HG03575 (cell line): Measurements from ENCODE around the gene OR2J3.
"Not testable (repeated sequence)": the region's sequence is repeated elsewhere in the genome, so short reads cannot be mapped to it uniquely, and the experiment has no call there.

Source experiments
- ATAC-seq: cut with Tn5 transposase; IDR thresholded peaks from one replicate; pipeline ENCODE4 v1.9.1; 2021; ENCODE audit not compliant: unreplicated experiment, insufficient number of reproducible peaks, low FRiP score; ENCODE audit errors: extremely low read depth

Gene OR2J3

DNA sequence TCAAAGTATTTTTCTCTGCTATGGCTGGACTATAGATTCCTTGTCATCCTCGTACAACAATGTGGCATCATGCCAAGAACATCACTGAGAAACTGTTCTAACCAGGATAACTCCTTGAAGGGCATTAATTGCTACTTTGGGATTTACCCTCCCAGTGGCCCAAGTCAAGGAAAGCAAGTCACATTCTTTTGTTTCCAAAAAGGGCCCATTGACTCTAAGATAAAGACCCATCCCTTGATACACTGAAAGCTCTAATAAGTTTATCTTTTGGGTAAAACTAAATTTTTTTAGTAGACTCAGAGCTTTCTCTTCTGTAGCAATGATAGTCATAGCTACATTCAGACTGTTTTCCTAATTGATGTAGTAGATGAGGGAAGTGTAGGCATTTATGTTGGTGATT lies at the start of gene OR2J3:
Gene OR2J3, plus strand, starts transcription at position 301 of the 400 bp plus-strand sequence. CDS start 3,833 bp downstream, outside the sequence.
- no peak for ATAC-seq

- no peak for ATAC-seq
Measured at GRCh38 chr6:29071831-29072723, 35.8 kb upstream of the OR2J3 start.

- no peak for ATAC-seq
Measured at GRCh38 chr6:29079203-29079602, 28.7 kb upstream of the OR2J3 start.

GRCh38 chr6:29081312-29081711 lies 26.5 kb upstream of the OR2J3 start:
- no peak for ATAC-seq

DNA sequence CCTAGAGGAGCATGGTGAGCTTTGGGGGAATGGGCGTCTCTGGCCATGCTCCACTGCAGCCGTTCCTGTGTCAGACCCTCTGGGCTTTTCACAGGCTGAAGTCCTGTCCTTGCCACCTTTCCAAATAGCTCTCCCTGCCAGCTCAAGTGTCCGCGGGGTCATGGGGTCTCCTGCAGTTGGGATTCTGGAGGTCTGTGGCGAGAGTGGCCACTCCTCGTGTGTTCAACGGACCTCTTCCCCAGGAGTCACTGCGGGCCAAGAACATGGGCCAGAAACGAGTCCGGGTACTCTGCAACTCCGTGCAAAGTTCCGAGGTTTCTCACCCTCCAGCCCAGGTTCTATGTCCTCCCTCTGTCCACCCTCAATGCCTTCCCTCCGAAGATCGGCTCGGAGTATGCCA lies 25.4 kb upstream of the OR2J3 start:
- ATAC-seq, result no peak

DNA sequence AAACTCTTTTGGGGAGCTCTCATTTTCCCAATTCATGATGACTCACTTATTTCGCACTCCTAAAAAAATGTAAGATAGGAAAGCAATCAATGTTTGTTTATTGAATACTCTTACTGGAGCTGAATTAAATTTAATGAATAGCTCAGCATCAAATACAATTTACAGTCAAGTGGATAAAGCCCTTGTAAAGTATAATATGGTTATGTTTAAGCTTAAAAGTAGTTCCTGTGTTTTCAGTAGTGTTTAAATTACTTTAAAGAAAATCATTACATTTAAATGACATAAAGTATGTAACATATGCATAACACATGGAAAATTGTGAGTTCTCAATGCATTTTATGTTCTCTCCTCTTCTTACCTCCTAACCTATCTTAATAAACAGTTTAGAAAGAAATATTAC lies 20.6 kb upstream of the OR2J3 start, which contains the start of gene OR2B3:
Gene OR2B3, minus strand, starts transcription at position 101 of the 400 bp plus-strand sequence. Its CDS starts 65 bp downstream, at position 36.
- ATAC-seq, result no peak

DNA sequence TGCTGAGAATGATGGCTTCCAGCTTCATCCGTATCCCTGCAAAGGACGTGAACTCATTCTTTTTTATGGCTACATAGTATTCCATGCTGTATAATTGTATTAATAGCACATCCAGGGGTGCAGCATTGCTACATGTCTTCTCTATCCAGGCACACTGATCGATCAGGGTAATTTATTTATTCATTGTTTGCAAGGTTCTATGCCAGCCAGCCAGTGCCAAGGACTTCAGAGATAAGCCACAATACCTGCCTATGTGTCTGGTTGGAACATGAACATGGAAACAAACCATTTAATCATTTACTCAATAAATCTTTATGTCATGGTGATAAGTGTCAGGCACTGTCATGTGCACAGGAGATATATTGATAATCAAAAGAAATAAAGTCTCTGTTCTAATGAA lies 14.9 kb upstream of the OR2J3 start:
- no peak for ATAC-seq

GRCh38 chr6:29097803-29098202 lies 10.1 kb upstream of the OR2J3 start:
- ATAC-seq, result no peak

DNA sequence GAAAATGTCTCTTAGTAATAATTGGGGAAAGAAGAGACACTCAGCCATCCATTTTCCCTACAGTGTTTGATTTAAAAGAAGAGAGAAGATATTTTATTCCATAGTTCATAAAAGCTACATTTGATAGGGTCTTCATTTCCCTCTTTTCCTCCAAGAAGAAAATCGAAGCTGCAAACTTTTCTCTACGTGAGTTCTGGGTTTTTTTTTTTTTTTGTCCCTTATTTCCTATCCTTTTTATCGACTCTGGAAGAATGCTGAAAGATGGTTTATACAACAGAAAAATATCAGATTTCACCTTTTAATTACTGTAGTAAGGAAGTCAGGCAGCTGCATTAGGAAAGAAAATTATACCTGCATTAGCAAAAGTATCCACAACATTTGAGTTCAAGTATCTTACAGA lies 8.7 kb upstream of the OR2J3 start, which contains the start of gene OR2J1:
Gene OR2J1, plus strand, starts transcription at position 301 of the 400 bp plus-strand sequence. CDS start 1,453 bp downstream, outside the sequence.
- no peak for ATAC-seq

DNA sequence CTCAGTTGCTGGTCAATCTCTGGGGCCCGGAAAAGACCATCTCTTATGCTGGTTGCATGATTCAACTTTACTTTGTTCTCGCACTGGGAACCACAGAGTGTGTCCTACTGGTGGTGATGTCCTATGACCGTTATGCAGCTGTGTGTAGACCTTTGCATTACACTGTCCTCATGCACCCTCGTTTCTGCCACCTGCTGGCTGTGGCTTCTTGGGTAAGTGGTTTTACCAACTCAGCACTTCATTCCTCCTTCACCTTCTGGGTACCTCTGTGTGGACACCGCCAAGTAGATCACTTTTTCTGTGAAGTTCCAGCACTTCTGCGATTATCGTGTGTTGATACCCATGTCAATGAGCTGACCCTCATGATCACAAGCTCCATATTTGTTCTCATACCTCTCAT lies 4.3 kb downstream of the OR2J3 start:
- ATAC-seq, result no peak

DNA sequence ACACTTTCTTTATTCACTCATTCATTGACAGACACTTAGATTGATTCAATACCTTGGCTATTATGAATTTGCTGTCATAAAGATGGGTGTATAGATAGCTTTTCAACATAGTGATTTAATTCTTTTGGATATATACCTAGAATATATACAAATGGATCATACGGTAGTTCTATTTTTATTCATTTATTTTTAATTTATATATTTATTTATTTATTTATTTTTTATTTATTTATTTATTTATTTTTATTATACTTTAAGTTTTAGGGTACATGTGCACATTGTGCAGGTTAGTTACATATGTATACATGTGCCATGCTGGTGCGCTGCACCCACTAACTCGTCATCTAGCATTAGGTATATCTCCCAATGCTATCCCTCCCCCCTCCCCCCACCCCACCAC lies 7.1 kb downstream of the OR2J3 start:
- ATAC-seq, result not testable (repeated sequence)

- no peak for ATAC-seq
Measured at GRCh38 chr6:29129326-29130012, 21.6 kb downstream of the OR2J3 start.

GRCh38 chr6:29130644-29131043 lies 22.8 kb downstream of the OR2J3 start:
- no peak for ATAC-seq

- ATAC-seq, result no peak
Measured at GRCh38 chr6:29131691-29132090, 23.8 kb downstream of the OR2J3 start.

DNA sequence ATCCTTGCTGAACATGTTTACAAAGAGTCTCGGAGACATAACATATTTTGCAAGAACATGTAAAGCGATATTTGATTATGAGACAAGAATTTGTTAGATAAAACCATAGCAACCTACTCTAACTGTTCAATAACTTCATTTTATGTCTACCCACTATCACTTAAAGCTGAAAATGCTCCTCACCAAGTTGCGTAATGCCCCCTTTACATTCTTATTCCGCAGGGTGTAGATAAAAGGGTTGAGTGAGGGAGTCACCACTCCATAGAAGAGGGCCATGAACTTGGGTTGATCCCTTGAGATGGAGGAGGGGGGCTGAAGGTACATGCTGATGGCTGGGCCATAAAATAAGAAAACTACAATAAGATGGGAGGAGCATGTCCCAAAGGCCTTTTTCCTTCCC lies 29.9 kb downstream of the OR2J3 start:
- no peak for ATAC-seq

DNA sequence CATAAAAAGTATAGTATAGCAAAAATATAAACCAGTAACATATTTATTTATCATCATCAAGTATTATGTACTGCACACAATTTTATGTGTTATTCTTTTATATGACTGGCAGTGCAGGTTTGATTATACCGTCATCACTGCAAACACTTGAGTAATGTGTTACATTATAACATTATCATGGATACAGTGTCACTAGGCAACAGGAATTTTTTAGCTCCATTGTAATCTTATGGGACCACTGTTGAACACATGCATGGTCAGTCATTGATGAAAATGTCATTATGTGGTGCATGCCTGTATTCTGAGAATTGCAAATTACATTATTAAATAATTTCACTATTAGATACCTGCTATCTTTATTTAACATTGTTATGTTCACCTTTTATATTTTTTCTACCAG lies 33.7 kb downstream of the OR2J3 start:
- ATAC-seq, result no peak

- no peak for ATAC-seq
Measured at GRCh38 chr6:29142309-29142708, 34.5 kb downstream of the OR2J3 start.

DNA sequence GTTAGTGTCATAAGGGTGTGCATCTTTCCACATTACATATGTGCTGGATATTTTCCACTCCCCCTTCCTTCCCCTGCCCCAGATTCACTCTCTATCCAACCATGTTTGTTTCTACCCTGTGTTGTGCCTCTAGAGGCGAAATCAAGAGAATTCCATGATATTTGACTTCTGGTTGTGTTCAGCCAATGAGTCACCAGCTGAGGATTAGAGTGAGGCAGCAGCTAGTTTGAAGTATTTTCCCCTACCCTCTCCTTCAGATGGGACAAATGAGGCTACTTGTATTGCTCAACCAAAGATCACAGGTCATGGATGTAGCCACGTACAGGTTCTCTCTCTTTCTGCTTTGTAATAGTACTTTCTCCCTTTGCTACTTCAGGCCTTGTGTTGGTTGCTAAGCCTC lies 38.3 kb downstream of the OR2J3 start:
- no peak for ATAC-seq

DNA sequence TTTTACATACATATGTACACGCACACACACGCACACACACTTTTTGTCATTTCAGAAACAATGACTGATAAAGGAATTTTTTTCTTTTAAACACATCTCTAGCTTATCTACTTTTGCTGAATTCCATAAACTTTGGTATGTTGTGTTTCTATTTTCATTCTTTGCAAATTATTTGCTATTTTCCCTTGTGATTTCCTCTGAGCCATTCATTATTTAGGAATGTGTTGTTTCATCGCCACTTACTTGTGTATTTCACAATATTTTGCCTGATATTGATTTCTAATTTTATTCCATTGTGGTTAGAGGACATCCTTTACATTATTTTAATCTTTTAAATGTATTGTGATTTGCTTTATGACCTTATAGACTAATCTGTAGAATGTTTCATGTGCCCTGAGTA lies 39.2 kb downstream of the OR2J3 start:
- ATAC-seq, result no peak

DNA sequence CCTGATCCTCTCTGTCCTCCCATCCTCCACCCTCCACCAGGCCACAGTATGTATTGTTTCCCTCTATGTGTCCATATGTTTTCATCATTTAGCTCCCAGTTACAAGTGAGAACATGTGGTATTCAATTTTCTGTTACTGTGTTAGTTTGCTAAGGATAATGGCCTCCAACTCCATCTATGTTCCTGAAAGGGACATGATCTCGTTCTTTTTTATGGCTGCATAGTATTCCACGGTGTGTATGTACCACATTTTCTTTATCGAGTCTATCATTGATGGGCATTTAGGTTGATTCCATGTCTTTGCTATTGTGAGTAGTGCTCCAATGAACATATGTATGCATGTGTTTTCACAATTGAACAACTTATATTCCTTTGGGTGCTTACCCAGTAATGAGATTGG lies 41.6 kb downstream of the OR2J3 start:
- not testable (repeated sequence) for ATAC-seq
